GM18502 (cell line): ENCODE results near the gene AOPEP.
"Not testable (repeated sequence)": the region's sequence is repeated elsewhere in the genome, so short reads cannot be mapped to it uniquely, and the experiment has no call there.

Experiments
- ATAC-seq: cut with Tn5 transposase; IDR thresholded peaks from one replicate; pipeline ENCODE4 v1.9.1; 2021; ENCODE audit warnings: mild to moderate bottlenecking; ENCODE audit not compliant: unreplicated experiment, poor library complexity

AOPEP gene

GRCh38 chr9:94865582-94866452, 139.3 kb downstream of the AOPEP start:
- no peak for ATAC-seq

- ATAC-seq: no peak
These were observed 140.3 kb downstream of the AOPEP start for GRCh38 chr9:94866770-94867169.

GRCh38 chr9:94867281-94867841, 140.9 kb downstream of the AOPEP start:
- ATAC-seq: no peak

GRCh38 chr9:94867842-94868312, 141.4 kb downstream of the AOPEP start:
- ATAC-seq: no peak

GRCh38 chr9:94868464-94868863, 142.0 kb downstream of the AOPEP start:
- no peak for ATAC-seq

GRCh38 chr9:94869415-94869843, 142.9 kb downstream of the AOPEP start:
- ATAC-seq: no peak

GRCh38 chr9:94870465-94870792, 143.9 kb downstream of the AOPEP start:
- no peak for ATAC-seq

- no peak for ATAC-seq
These were observed 144.5 kb downstream of the AOPEP start for GRCh38 chr9:94870793-94871558.

GRCh38 chr9:94872083-94872833, 145.8 kb downstream of the AOPEP start:
- ATAC-seq: no peak

GRCh38 chr9:94872891-94873511, 146.5 kb downstream of the AOPEP start:
- ATAC-seq: no peak

GRCh38 chr9:94874316-94874715, 147.8 kb downstream of the AOPEP start:
- no peak for ATAC-seq

- ATAC-seq: no peak
These were observed 149.0 kb downstream of the AOPEP start for GRCh38 chr9:94875300-94876020.

- not testable (repeated sequence) for ATAC-seq
These were observed 152.3 kb downstream of the AOPEP start for GRCh38 chr9:94878804-94879203.

GRCh38 chr9:94879230-94879629, 152.7 kb downstream of the AOPEP start:
- no peak for ATAC-seq

- ATAC-seq: no peak
These were observed 154.5 kb downstream of the AOPEP start for GRCh38 chr9:94881023-94881422.

GRCh38 chr9:94881454-94881853, 155.0 kb downstream of the AOPEP start:
- ATAC-seq: no peak

- no peak for ATAC-seq
These were observed 155.4 kb downstream of the AOPEP start for GRCh38 chr9:94881940-94882339.

- ATAC-seq: no peak
These were observed 156.6 kb downstream of the AOPEP start for GRCh38 chr9:94882966-94883641.
